Stomach (tissue), 4 donors: ENCODE data around the gene PITX1.

ENCODE experiments used
- POLR2AphosphoS5 ChIP-seq, 3 donors: sonication (generic); formaldehyde crosslinking; IDR thresholded peaks; one replicate each; pipeline ENCODE4 v1.6.1; 2016; ENCODE audit warnings: antibody characterized with exemption in 3 of 3
- TF ChIP-seq, protein P1 (sequence below), 7 experiments: fragments of 450-650 bp in 4 of 7; fragments of 200-600 bp in 3 of 7; sonication (generic) in 3 of 7; IDR thresholded peaks; one replicate each; pipeline ENCODE4 v1.5.1; 2016 to 2019; ENCODE audit warnings: antibody characterized with exemption in 7 of 7, control low read depth in 2 of 7, mild to moderate bottlenecking in 1 of 7

GRCh38 chr5:135045488-135045887 lies 11.5 kb upstream of the PITX1 start:
- TF ChIP-seq, protein P1, sequence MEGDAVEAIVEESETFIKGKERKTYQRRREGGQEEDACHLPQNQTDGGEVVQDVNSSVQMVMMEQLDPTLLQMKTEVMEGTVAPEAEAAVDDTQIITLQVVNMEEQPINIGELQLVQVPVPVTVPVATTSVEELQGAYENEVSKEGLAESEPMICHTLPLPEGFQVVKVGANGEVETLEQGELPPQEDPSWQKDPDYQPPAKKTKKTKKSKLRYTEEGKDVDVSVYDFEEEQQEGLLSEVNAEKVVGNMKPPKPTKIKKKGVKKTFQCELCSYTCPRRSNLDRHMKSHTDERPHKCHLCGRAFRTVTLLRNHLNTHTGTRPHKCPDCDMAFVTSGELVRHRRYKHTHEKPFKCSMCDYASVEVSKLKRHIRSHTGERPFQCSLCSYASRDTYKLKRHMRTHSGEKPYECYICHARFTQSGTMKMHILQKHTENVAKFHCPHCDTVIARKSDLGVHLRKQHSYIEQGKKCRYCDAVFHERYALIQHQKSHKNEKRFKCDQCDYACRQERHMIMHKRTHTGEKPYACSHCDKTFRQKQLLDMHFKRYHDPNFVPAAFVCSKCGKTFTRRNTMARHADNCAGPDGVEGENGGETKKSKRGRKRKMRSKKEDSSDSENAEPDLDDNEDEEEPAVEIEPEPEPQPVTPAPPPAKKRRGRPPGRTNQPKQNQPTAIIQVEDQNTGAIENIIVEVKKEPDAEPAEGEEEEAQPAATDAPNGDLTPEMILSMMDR (IDR thresholded peaks at IDR 0.05) = no peak
- TF ChIP-seq POLR2AphosphoS5 (IDR thresholded peaks at IDR 0.05) = no peak
